Mucosa of descending colon (tissue), 3 donors: Measurements from ENCODE around the gene ZNF792. TPM values are rescaled to one million over a fixed set of nuclear protein-coding genes. Genes with fewer than 3 reads are reported as not detected.

Experiments
- ATAC-seq: fragments of 200-7000 bp; cut with Tn5 transposase; one replicate; pipeline ENCODE4 v1.9.1; 2020; ENCODE audit warnings: mild to moderate bottlenecking, moderate library complexity
- DNase-seq, 3 donors: peaks; one replicate each; pipeline ENCODE4 v3.0.0-alpha.2; 2020
- H3K36me3 ChIP-seq: fragments of 200-600 bp; one replicate; pipeline ENCODE4 v1.8.0; 2021; ENCODE audit warnings: low read depth, mild to moderate bottlenecking
- H3K4me1 ChIP-seq: fragments of 200-600 bp; one replicate; pipeline ENCODE4 v1.8.0; 2021; ENCODE audit warnings: low read depth, mild to moderate bottlenecking
- H3K4me3 ChIP-seq: fragments of 200-600 bp; one replicate; pipeline ENCODE4 v1.8.0; 2021; ENCODE audit warnings: mild to moderate bottlenecking
- H3K9me3 ChIP-seq: fragments of 200-600 bp; one replicate; pipeline ENCODE4 v1.8.0; 2021; ENCODE audit warnings: mild to moderate bottlenecking
- CTCF ChIP-seq: fragments of 200-600 bp; IDR thresholded peaks from one replicate; pipeline ENCODE4 v1.8.0; 2022; ENCODE audit warnings: antibody characterized with exemption, mild to moderate bottlenecking
- intact Hi-C, 2 donors: fragments of 100-400 bp; cut with DNase I in 1 of 2; cut with micrococcal nuclease in 1 of 2; formaldehyde crosslinking; loops; one replicate each; pipeline versions ENCODE4 v1.11.0 to v1.11.1; 2022; cut with DNase I, micrococcal nuclease
- total RNA-seq, 3 donors: library from RNA; stranded (reverse); fragmentation: NEBNext Ultra II Directional in 2 of 3; extraction: Animal tissue kit (Norgen Biotek cat#: 25700) in 2 of 3; gene quantifications; one replicate each; pipeline versions ENCODE4 v1.2.1 to v1.2.4, GENCODE V29; 2021 to 2023
- donor health status: DM: no; HTN: no; CAD: no; lungs with moderate emphysema.
- donor health status: DM: no; HTN: no; CAD: no.
- donor health status: DM: no; HTN: yes; CAD: no.

The ZNF792 gene
- total RNA-seq, 3 donors from 2014 or later: 5.4 to 7.6 (median 6.7) TPM

GRCh38 chr19:34910770-34911169 lies 53.3 kb downstream of the ZNF792 start:
- no peak for ATAC-seq

More at GRCh38 chr19:34910770-34911169, 53.3 kb downstream of the ZNF792 start:
- Histone ChIP-seq H3K9me3 (no peaks in the 10 kb centered on the region), H3K4me3 (no peak overlapping the region), H3K36me3 (no peaks in the 10 kb centered on the region), H3K4me1 (no peaks in the 10 kb centered on the region)
- no peak for DNase-seq
- intact Hi-C loops: no loop called here
- no peak for TF ChIP-seq CTCF

Other genes with a start within 250 kb of the ZNF792 start
- gene ZNF181, start 230.0 kb downstream of the ZNF792 start, total RNA-seq: 10 to 100 TPM in 1 of 3 donors, 1 to 10 TPM in 2; 6.6 to 16.1 (median 8.4) TPM
- gene ZNF599, start 191.0 kb downstream of the ZNF792 start, total RNA-seq: 1 to 10 TPM; 3.3 to 6.1 (median 3.9) TPM
- 1 to 10 TPM; 1.3 to 4.9 (median 2.1) TPM for gene ZNF30, start 37.3 kb downstream of the ZNF792 start, total RNA-seq
- 10 to 100 TPM; 32.5 to 53.1 (median 33.8) TPM for gene GRAMD1A, start 36.1 kb upstream of the ZNF792 start, total RNA-seq
- gene SCN1B, start 66.2 kb upstream of the ZNF792 start, total RNA-seq: 1 to 10 TPM; 1.6 to 8.8 (median 3.5) TPM
- under 1 TPM in 2 of 3 donors, not detected in 1; 0.54 to 0.94 TPM for gene HPN, start 77.5 kb upstream of the ZNF792 start, total RNA-seq
- 1,000 to 10,000 TPM; 1,086 to 3,973 (median 3,185) TPM for gene FXYD3, start 151.6 kb upstream of the ZNF792 start, total RNA-seq
- gene LGI4, start 170.8 kb upstream of the ZNF792 start, total RNA-seq: 10 to 100 TPM; 14.1 to 38.8 (median 31.1) TPM
- 10 to 100 TPM; 13.3 to 71.0 (median 15.4) TPM for gene FXYD1, start 174.6 kb upstream of the ZNF792 start, total RNA-seq
- 1 to 10 TPM in 1 of 3 donors, not detected in 2; 1.5 TPM for gene FXYD7, start 179.0 kb upstream of the ZNF792 start, total RNA-seq
- 10 to 100 TPM in 2 of 3 donors, 1 to 10 TPM in 1; 9.1 to 20.8 (median 17.9) TPM for gene FXYD5, start 190.5 kb upstream of the ZNF792 start, total RNA-seq